GM19328 (cell line): ENCODE results near the gene KLHL9.

Experiments
- ATAC-seq: cut with Tn5 transposase; IDR thresholded peaks from one replicate; pipeline ENCODE4 v1.9.1; 2021; ENCODE audit warnings: mild to moderate bottlenecking, moderate library complexity; ENCODE audit not compliant: unreplicated experiment

Gene KLHL9

GRCh38 chr9:21317956-21318923 is 17.0 kb downstream of the KLHL9 start:
- no peak for ATAC-seq

GRCh38 chr9:21316860-21317259 is 18.3 kb downstream of the KLHL9 start:
- no peak for ATAC-seq

DNA sequence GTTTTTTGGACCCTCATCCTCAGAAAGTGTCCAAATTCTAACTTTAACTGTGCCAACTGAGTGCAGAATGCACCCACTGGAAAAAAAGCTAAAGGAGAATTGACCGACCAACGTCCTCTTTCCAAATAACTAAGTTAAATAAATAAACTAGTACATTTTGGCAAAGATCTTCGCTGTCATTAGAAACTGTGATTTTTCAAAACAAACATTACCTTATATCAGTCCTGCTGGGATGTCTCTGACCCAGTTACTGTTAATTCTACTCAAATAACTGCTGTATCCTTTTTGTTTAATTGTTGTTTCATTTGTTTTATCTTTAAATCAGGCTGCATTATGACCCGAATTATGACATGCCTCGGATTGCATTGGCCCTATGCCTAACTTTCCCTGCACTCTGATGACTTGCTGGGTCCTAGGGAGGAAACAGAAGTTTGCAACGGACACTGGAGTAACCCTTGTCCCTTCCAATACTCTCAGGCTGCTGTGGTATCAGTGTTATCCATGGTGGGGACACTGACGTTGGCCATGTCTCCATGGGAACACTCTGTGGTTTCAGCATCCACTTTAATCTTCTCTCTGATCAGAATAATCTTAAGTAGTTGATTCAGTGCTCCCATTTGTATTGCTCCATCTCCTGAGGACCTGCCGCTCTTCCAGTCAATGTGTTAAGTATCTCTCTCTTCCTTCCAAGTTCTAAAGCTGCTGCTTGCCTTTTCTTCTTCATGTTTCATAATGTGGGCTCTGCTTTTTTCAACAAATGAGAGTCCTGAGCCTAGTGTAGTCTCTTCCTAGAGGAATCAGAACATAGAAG is 19.0 kb downstream of the KLHL9 start:
- no peak for ATAC-seq

DNA sequence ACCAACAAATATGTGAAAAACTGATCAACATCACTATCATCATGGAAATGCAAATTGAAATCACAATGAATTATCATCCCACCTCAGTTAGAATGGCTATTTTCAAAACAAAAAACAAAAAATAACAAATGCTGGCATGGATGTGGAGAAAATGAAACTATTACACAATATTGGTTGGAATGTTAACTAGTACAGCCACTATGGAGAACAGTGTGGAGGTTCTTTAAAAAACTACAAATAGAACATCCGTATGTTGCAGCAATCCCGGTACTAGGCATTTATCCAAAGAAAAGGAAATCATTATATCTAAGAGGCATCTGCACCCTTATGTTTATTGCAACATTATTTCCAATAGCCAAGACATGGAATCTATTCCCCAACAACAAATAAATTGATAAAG is 21.1 kb downstream of the KLHL9 start:
- ATAC-seq, result no peak

GRCh38 chr9:21311889-21312288 is 23.3 kb downstream of the KLHL9 start:
- ATAC-seq, result no peak

DNA sequence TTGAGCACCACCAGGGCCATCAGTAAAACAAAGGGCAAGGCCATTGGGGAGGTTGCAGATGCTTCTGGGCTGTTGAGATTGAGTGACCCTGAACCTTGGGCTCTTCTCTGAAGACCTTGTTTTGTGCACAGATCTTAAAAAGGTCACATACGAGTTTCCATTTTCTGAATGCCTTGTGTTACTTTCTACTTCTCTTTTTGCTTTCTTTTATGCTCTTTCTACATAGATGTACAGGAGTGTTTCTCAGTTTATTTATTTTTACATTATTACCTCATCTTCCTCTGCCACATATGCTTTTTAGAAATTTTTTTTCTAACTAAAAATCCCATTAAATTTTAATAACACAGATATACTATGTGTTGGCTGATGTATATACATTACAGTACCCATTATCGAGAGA is 30.0 kb downstream of the KLHL9 start, which contains the start of gene IFNA5:
Gene IFNA5, minus strand, starts transcription at position 101 of the 400 bp plus-strand sequence. Its CDS starts 57 bp downstream, at position 44.
- ATAC-seq, result no peak

GRCh38 chr9:21295992-21296391 is 39.2 kb downstream of the KLHL9 start:
- ATAC-seq, result no peak

DNA sequence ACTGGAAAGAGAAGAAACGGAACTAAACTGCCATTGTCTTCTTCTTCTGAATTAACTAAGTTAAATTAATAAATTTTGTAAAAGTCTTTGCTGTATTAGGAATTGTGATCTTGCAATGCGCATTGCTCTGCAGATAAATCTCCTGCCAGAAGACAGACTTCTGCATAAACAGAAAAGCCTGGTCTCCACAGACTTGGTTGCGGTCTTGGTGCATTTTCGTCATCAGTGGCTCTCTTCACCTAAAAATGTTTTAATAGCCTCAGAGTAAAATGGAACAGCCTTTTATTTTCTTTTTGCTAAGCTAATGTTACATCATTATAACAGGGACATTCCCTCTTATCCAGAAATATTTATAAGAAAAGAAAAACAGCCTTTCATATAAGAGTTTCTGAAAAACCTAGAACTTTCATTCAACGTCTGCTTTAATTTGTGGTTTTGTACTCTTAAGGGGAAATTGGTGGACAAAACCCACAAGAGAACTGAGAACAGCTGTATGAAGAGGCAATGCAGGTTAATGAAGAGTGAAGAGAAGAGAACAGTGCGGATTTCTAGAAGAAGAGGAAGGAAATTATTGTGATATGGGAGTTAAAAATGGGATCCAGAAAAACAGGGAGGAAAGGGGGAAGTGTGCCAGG is 40.2 kb downstream of the KLHL9 start:
- ATAC-seq, result peak; percentile 59

DNA sequence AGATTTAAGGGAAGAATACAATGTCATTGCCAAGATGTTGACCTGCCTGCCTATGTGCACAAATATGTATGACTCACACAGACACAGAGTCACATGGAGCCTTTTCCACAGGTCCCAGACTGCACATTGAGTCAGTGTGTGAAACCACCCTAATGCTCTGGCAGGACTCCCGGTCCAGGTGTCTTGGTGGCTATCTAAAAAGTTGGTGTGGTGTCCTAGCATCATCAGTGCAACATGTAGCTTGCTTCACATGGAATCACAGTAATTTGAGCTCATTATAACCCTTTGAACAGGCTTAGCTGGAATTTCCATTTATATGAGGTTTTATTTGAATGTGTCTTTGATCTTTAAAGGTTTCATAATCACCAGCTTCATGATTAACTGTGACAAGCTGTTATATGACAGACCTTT is 40.8 kb downstream of the KLHL9 start:
- peak; percentile 47 for ATAC-seq

GRCh38 chr9:21289848-21290247 is 45.4 kb downstream of the KLHL9 start:
- no peak for ATAC-seq

DNA sequence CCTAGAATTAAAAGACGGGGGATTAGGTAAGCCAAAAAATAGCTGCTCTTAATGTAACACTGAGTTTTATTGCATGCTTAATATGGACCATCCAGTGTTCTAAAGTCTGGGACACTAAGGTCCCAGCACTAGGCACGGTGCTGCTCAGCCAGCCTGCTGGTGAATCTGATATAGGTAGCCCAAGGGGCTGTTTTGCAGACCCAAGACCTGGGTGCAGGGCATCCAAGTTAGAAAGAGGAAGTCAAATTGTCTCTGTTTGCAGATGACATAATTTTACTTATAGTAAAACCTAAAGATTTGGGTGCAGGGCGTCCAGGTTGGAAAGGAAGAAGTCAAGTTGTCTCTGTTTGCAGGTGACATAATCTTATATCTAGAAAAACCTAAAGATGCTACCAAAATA is 47.9 kb downstream of the KLHL9 start:
- no peak for ATAC-seq

GRCh38 chr9:21286659-21287058 is 48.5 kb downstream of the KLHL9 start:
- ATAC-seq, result no peak

GRCh38 chr9:21286099-21286498 is 49.1 kb downstream of the KLHL9 start:
- no peak for ATAC-seq

DNA sequence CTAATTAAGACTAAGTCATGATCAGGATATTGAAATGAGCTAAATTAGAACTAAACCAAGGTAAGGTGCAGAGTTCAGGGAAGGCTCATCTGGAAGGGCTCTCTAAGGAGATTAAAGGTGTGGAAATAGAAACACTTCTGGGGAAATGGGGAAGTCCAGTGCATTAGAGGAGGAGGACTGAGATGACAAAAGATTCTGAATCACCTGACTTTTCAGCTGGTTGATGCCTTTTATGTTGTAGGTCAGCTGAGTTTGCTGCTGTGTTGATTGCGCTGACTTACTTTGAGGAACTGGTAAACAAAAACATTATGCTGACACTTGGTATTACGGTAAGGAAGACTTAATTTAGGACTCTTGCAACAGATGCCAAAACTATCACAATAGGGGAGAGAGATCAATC is 53.9 kb downstream of the KLHL9 start:
- no peak for ATAC-seq
